B cell (primary cell): ENCODE measurements around the gene BAHCC1.

Source experiments
- EZH2 ChIP-seq: IDR thresholded peaks from 2 replicates; pipeline ENCODE4 v1.6.1; 2012; ENCODE audit warnings: borderline replicate concordance, low read depth, mild to moderate bottlenecking, moderate library complexity, low read length; ENCODE audit not compliant: insufficient read depth, poor library complexity, severe bottlenecking
- TF ChIP-seq, protein P1 (sequence below): fragments of 200-600 bp; IDR thresholded peaks from one replicate; pipeline ENCODE4 v1.8.0; 2022; ENCODE audit warnings: antibody characterized with exemption, mild to moderate bottlenecking

DNA sequence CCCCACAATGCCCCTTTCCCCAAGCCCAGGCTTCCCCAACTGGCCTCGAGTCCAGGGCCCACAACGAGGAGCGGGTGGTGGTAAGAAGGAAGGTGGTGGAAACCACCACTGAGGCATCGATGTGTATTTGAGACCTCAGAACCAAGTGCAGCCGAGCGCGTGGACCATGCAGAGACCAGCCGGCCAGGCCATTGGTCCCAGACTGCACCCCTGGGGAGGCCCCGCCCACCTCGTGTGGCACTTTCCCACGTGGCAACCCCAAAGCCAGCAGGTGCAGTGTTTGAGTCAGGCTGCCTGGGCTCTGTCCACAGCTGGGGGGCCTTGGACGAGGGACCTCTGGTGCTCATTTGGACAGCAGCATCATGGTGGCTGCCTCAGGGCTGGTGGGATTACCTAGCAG, 28.1 kb upstream of the BAHCC1 start:
- TF ChIP-seq, protein P1, sequence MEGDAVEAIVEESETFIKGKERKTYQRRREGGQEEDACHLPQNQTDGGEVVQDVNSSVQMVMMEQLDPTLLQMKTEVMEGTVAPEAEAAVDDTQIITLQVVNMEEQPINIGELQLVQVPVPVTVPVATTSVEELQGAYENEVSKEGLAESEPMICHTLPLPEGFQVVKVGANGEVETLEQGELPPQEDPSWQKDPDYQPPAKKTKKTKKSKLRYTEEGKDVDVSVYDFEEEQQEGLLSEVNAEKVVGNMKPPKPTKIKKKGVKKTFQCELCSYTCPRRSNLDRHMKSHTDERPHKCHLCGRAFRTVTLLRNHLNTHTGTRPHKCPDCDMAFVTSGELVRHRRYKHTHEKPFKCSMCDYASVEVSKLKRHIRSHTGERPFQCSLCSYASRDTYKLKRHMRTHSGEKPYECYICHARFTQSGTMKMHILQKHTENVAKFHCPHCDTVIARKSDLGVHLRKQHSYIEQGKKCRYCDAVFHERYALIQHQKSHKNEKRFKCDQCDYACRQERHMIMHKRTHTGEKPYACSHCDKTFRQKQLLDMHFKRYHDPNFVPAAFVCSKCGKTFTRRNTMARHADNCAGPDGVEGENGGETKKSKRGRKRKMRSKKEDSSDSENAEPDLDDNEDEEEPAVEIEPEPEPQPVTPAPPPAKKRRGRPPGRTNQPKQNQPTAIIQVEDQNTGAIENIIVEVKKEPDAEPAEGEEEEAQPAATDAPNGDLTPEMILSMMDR = no peak
- no peak for TF ChIP-seq EZH2
